SK-N-SH treated with all-trans-retinoic acid at 6 μM for 48 hours (cell line): ENCODE measurements around the gene FOXJ3.

Experiments used
- ATAC-seq: fragments of 200-7000 bp; cut with Tn5 transposase; 3 replicates; pipeline ENCODE4 v1.9.1; 2020; ENCODE audit warnings: mild to moderate bottlenecking, moderate library complexity
- ARNTL ChIP-seq: fragments of 450-650 bp; formaldehyde crosslinking; IDR thresholded peaks from 2 replicates; pipeline ENCODE4 v1.5.0; 2020; ENCODE audit warnings: low read depth, mild to moderate bottlenecking, moderate library complexity, borderline replicate concordance
- BACH2 ChIP-seq: fragments of 250-450 bp; sonication (Bioruptor Pico); IDR thresholded peaks from 2 replicates; pipeline ENCODE4 v1.9.0; 2021; ENCODE audit warnings: mild to moderate bottlenecking, borderline replicate concordance
- CSDC2 ChIP-seq: fragments of 250-450 bp; sonication (Bioruptor Pico); IDR thresholded peaks from 2 replicates; pipeline ENCODE4 v1.5.0; 2020; ENCODE audit warnings: mild to moderate bottlenecking, moderate library complexity
- CSRNP3 ChIP-seq: fragments of 250-450 bp; sonication (Bioruptor Pico); IDR thresholded peaks from 2 replicates; pipeline ENCODE4 v1.5.1; 2021; ENCODE audit warnings: mild to moderate bottlenecking, moderate library complexity
- ESRRG ChIP-seq: fragments of 250-450 bp; sonication (Bioruptor Pico); IDR thresholded peaks from 2 replicates; pipeline ENCODE4 v1.6.1; 2021; ENCODE audit warnings: mild to moderate bottlenecking
- ISL1 ChIP-seq: fragments of 250-450 bp; sonication (Bioruptor Pico); IDR thresholded peaks from 2 replicates; pipeline ENCODE4 v2.1.2; 2022; ENCODE audit warnings: mild to moderate bottlenecking, moderate library complexity
- OSR1 ChIP-seq: fragments of 250-450 bp; sonication (Bioruptor Pico); IDR thresholded peaks from 2 replicates; pipeline ENCODE4 v1.8.0; 2022; ENCODE audit warnings: moderate library complexity, mild to moderate bottlenecking, inconsistent platforms
- PPARA ChIP-seq: fragments of 250-450 bp; sonication (Bioruptor Pico); IDR thresholded peaks from 2 replicates; pipeline ENCODE4 v1.5.0; 2020; ENCODE audit warnings: mild to moderate bottlenecking, borderline replicate concordance
- RARB ChIP-seq: fragments of 250-450 bp; sonication (Bioruptor Pico); IDR thresholded peaks from 2 replicates; pipeline ENCODE4 v1.8.0; 2021; ENCODE audit warnings: mild to moderate bottlenecking, moderate library complexity
- SNAI2 ChIP-seq: fragments of 250-450 bp; sonication (Bioruptor Pico); IDR thresholded peaks from 2 replicates; pipeline ENCODE4 v1.5.0; 2020; ENCODE audit warnings: mild to moderate bottlenecking, moderate library complexity
- TCF4 ChIP-seq: fragments of 250-450 bp; sonication (Bioruptor Pico); IDR thresholded peaks from 2 replicates; pipeline ENCODE4 v1.8.0; 2021; ENCODE audit warnings: mild to moderate bottlenecking, moderate library complexity, borderline replicate concordance
- ZC3H10 ChIP-seq: fragments of 250-450 bp; sonication (Bioruptor Pico); IDR thresholded peaks from 2 replicates; pipeline ENCODE4 v1.5.1; 2021; ENCODE audit warnings: mild to moderate bottlenecking, moderate library complexity
- ZFP30 ChIP-seq: fragments of 450-650 bp; formaldehyde crosslinking; IDR thresholded peaks from 2 replicates; pipeline ENCODE4 v1.5.0; 2022; ENCODE audit warnings: mild to moderate bottlenecking, moderate library complexity
- ZNF70 ChIP-seq: fragments of 450-650 bp; formaldehyde crosslinking; IDR thresholded peaks from 2 replicates; pipeline ENCODE4 v1.5.0; 2020; ENCODE audit warnings: mild to moderate bottlenecking, moderate library complexity
- ZNF8 ChIP-seq: fragments of 450-650 bp; formaldehyde crosslinking; IDR thresholded peaks from 2 replicates; pipeline ENCODE4 v1.5.0; 2020; ENCODE audit warnings: mild to moderate bottlenecking, moderate library complexity
- TF ChIP-seq, protein P1 (sequence below): fragments of 250-450 bp; sonication (Bioruptor Pico); IDR thresholded peaks from 2 replicates; pipeline ENCODE4 v1.8.0; 2020; ENCODE audit warnings: mild to moderate bottlenecking, moderate library complexity, borderline replicate concordance
- TF ChIP-seq, protein P2 (sequence below): fragments of 250-450 bp; sonication (Bioruptor Pico); IDR thresholded peaks from 2 replicates; pipeline ENCODE4 v1.5.0; 2020; ENCODE audit warnings: mild to moderate bottlenecking, moderate library complexity
- TF ChIP-seq, protein P3 (sequence below): fragments of 250-450 bp; sonication (Bioruptor Pico); IDR thresholded peaks from 2 replicates; pipeline ENCODE4 v1.8.0; 2021; ENCODE audit warnings: low read depth, mild to moderate bottlenecking, moderate library complexity, borderline replicate concordance
- TF ChIP-seq, protein P4 (sequence below): fragments of 250-450 bp; sonication (Bioruptor Pico); IDR thresholded peaks from 2 replicates; pipeline ENCODE4 v1.5.1; 2020; ENCODE audit warnings: low read depth, mild to moderate bottlenecking, moderate library complexity

The FOXJ3 gene

DNA sequence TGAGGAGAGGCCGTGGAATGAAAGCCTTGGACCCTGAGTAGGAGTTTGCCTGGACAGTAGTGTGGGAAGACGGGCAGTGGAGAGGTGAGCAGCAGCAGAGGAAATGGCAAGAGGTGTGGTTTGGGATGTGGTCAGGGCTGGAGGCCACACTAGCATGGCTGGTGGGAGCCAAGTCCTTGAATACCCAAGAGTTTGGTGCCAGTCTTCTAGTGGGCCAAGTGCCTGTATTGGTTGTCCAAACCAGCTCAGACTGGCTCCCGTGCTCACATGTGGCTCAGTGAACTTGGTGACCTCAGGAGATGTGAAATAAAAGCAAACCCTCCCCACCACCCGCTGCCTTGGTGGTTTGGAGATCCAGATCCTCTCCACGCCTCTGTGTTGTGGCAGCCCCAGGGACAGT, 172.9 kb downstream of the FOXJ3 start:
- ATAC-seq: no peak
- no peak for TF ChIP-seq ESRRG (CRISPR knock-in tag)
- no peak for TF ChIP-seq ZNF8 (CRISPR knock-in tag)
- no peak for TF ChIP-seq OSR1 (CRISPR knock-in tag)
- no peak for TF ChIP-seq CSRNP3 (CRISPR knock-in tag)
- no peak for TF ChIP-seq TCF4
- TF ChIP-seq SNAI2 (CRISPR knock-in tag): no peak
- no peak for TF ChIP-seq ARNTL (CRISPR knock-in tag)
- TF ChIP-seq, protein P1, sequence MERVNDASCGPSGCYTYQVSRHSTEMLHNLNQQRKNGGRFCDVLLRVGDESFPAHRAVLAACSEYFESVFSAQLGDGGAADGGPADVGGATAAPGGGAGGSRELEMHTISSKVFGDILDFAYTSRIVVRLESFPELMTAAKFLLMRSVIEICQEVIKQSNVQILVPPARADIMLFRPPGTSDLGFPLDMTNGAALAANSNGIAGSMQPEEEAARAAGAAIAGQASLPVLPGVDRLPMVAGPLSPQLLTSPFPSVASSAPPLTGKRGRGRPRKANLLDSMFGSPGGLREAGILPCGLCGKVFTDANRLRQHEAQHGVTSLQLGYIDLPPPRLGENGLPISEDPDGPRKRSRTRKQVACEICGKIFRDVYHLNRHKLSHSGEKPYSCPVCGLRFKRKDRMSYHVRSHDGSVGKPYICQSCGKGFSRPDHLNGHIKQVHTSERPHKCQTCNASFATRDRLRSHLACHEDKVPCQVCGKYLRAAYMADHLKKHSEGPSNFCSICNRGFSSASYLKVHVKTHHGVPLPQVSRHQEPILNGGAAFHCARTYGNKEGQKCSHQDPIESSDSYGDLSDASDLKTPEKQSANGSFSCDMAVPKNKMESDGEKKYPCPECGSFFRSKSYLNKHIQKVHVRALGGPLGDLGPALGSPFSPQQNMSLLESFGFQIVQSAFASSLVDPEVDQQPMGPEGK (CRISPR knock-in tag): no peak

GRCh38 chr1:42158189-42158588, 176.8 kb downstream of the FOXJ3 start:
- TF ChIP-seq BACH2 (CRISPR knock-in tag): no peak
- TF ChIP-seq ZNF70 (CRISPR knock-in tag): no peak
- ATAC-seq: no peak

- ATAC-seq: peak; percentile 18; the same call in 1 of the 3 replicates
Observed at GRCh38 chr1:42157667-42158066, 177.4 kb downstream of the FOXJ3 start.

More at GRCh38 chr1:42157667-42158066, 177.4 kb downstream of the FOXJ3 start:
- TF ChIP-seq ISL1 (no peak), TCF4 (no peak), ESRRG (CRISPR knock-in tag) (no peak), SNAI2 (CRISPR knock-in tag) (no peak), RARB (CRISPR knock-in tag) (no peak), ZFP30 (CRISPR knock-in tag) (no peak), ARNTL (CRISPR knock-in tag) (no peak), ZC3H10 (CRISPR knock-in tag) (no peak), CSDC2 (CRISPR knock-in tag) (no peak), OSR1 (CRISPR knock-in tag) (no peak), PPARA (CRISPR knock-in tag) (no peak), BACH2 (CRISPR knock-in tag) (no peak)
- TF ChIP-seq, protein P2, sequence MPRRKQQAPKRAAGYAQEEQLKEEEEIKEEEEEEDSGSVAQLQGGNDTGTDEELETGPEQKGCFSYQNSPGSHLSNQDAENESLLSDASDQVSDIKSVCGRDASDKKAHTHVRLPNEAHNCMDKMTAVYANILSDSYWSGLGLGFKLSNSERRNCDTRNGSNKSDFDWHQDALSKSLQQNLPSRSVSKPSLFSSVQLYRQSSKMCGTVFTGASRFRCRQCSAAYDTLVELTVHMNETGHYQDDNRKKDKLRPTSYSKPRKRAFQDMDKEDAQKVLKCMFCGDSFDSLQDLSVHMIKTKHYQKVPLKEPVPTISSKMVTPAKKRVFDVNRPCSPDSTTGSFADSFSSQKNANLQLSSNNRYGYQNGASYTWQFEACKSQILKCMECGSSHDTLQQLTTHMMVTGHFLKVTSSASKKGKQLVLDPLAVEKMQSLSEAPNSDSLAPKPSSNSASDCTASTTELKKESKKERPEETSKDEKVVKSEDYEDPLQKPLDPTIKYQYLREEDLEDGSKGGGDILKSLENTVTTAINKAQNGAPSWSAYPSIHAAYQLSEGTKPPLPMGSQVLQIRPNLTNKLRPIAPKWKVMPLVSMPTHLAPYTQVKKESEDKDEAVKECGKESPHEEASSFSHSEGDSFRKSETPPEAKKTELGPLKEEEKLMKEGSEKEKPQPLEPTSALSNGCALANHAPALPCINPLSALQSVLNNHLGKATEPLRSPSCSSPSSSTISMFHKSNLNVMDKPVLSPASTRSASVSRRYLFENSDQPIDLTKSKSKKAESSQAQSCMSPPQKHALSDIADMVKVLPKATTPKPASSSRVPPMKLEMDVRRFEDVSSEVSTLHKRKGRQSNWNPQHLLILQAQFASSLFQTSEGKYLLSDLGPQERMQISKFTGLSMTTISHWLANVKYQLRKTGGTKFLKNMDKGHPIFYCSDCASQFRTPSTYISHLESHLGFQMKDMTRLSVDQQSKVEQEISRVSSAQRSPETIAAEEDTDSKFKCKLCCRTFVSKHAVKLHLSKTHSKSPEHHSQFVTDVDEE (CRISPR knock-in tag): no peak
- TF ChIP-seq, protein P3, sequence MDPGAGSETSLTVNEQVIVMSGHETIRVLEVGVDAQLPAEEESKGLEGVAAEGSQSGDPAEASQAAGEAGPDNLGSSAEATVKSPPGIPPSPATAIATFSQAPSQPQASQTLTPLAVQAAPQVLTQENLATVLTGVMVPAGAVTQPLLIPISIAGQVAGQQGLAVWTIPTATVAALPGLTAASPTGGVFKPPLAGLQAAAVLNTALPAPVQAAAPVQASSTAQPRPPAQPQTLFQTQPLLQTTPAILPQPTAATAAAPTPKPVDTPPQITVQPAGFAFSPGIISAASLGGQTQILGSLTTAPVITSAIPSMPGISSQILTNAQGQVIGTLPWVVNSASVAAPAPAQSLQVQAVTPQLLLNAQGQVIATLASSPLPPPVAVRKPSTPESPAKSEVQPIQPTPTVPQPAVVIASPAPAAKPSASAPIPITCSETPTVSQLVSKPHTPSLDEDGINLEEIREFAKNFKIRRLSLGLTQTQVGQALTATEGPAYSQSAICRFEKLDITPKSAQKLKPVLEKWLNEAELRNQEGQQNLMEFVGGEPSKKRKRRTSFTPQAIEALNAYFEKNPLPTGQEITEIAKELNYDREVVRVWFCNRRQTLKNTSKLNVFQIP (CRISPR knock-in tag): no peak
- TF ChIP-seq, protein P4, sequence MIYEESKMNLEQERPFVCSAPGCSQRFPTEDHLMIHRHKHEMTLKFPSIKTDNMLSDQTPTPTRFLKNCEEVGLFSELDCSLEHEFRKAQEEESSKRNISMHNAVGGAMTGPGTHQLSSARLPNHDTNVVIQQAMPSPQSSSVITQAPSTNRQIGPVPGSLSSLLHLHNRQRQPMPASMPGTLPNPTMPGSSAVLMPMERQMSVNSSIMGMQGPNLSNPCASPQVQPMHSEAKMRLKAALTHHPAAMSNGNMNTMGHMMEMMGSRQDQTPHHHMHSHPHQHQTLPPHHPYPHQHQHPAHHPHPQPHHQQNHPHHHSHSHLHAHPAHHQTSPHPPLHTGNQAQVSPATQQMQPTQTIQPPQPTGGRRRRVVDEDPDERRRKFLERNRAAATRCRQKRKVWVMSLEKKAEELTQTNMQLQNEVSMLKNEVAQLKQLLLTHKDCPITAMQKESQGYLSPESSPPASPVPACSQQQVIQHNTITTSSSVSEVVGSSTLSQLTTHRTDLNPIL: no peak
- TF ChIP-seq, protein P1 (CRISPR knock-in tag): no peak
